GM06990 (cell line): ENCODE results near the gene MRPL22.

Source experiments
- DNase-seq: peaks from one replicate; pipeline ENCODE4 v3.0.0-alpha.2; 2011; ENCODE audit not compliant: insufficient read length; ENCODE audit errors: extremely low read depth
- H3K27me3 ChIP-seq: replicated peaks from 2 replicates; pipeline ENCODE4 v1.6.0; 2011; ENCODE audit warnings: low read length; ENCODE audit not compliant: control insufficient read depth, insufficient read depth
- H3K36me3 ChIP-seq: 2 replicates; pipeline ENCODE4 v1.5.1; 2011; ENCODE audit warnings: low read length; ENCODE audit not compliant: control insufficient read depth, insufficient read depth
- H3K4me3 ChIP-seq: replicated peaks from 2 replicates; pipeline ENCODE4 v1.5.1; 2011; ENCODE audit warnings: low read depth, mild to moderate bottlenecking, control low read depth, low read length
- TF ChIP-seq, protein P1 (sequence below): IDR thresholded peaks from 2 replicates; pipeline ENCODE4 v1.5.1; 2011; ENCODE audit warnings: low read length, control low read depth, mild to moderate bottlenecking, inconsistent platforms; ENCODE audit not compliant: insufficient read depth, poor library complexity, severe bottlenecking

Gene MRPL22

DNA sequence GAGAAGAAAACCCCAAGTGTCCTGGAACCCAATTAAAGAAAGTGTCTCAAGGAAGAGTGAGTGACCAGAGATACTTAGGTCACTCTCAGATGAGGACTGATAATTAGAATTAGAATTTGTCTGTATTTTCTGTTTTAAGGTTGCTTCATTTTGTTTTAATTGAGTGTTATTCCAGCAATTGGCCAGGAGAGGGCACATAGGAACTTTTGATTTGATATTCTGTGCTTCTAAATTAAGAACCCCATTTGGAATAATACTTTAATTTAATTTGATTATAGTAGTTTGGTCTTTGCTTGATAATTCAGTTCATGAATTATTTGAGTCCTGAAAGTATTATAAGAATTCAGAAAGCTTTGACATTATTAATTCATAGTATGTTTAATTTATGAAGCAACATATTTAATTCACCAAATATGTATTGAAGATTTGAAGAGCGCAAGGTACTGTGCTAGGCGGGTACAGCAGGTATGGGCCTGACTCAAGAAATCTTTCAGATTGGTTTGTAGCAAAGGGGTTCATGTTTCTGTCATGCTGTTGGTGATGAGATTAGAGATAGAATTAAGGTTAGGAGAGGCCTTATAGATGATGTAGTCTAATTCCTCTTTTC, 4.9 kb downstream of the MRPL22 start:
- Histone ChIP-seq H3K27me3 (no peaks in the 10 kb centered on the region), H3K36me3 (peaks cover 2% of the 10 kb centered on the region; the same call in 1 of the 2 replicates), H3K4me3 (no peak overlapping the region)
- TF ChIP-seq, protein P1, sequence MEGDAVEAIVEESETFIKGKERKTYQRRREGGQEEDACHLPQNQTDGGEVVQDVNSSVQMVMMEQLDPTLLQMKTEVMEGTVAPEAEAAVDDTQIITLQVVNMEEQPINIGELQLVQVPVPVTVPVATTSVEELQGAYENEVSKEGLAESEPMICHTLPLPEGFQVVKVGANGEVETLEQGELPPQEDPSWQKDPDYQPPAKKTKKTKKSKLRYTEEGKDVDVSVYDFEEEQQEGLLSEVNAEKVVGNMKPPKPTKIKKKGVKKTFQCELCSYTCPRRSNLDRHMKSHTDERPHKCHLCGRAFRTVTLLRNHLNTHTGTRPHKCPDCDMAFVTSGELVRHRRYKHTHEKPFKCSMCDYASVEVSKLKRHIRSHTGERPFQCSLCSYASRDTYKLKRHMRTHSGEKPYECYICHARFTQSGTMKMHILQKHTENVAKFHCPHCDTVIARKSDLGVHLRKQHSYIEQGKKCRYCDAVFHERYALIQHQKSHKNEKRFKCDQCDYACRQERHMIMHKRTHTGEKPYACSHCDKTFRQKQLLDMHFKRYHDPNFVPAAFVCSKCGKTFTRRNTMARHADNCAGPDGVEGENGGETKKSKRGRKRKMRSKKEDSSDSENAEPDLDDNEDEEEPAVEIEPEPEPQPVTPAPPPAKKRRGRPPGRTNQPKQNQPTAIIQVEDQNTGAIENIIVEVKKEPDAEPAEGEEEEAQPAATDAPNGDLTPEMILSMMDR: peak; percentile 47
- no peak for DNase-seq

DNA sequence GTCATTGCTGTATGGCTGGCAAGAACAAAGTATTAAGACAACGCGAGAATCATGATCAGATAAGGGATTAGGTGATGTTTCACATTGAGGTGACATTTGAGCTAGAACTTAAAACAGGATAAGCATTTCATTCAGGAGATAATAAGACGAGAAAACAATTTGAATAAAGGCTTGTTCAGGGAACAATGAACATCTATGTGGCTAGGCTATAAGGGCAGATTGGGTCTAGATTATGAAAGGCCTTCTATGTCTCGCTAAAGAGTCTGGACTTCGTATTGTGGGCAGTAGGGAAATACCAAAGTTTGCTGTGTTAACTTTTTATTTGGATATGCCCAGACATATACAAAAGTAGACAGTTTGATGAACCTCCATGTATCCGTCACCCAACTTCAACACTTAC, 6.9 kb downstream of the MRPL22 start:
- no peak for DNase-seq
- Histone ChIP-seq H3K36me3 (peaks cover 2% of the 10 kb centered on the region; the same call in 1 of the 2 replicates), H3K27me3 (no peaks in the 10 kb centered on the region), H3K4me3 (no peak overlapping the region)
- TF ChIP-seq, protein P1: no peak

DNA sequence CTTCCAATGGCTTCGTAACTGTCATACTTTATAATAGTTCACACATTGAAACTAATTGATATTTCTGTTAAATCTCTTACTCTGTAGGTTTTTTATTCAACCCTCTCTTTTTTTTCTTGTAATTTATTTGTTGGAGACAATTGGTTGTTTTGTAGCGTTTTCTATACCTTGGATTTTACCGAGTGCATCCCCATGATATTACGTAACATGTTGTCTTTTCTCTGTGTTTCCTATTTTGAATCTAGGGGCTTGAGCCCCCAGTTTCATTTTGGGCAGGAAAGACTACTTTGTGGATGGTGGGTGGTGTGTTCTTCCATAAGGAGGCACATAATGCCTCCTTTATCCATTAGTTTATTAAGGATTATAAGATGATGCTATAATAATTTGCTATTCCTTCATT, 7.4 kb downstream of the MRPL22 start:
- no peak overlapping the region for H3K4me3 ChIP-seq
- H3K27me3 ChIP-seq: no peaks in the 10 kb centered on the region
- no peak for DNase-seq
- TF ChIP-seq, protein P1: no peak
- H3K36me3 ChIP-seq: no peaks in the 10 kb centered on the region

GRCh38 chr5:154949781-154950180, 8.9 kb downstream of the MRPL22 start:
- Histone ChIP-seq H3K36me3 (no peaks in the 10 kb centered on the region), H3K27me3 (no peaks in the 10 kb centered on the region), H3K4me3 (no peak overlapping the region)
- TF ChIP-seq, protein P1: no peak
- DNase-seq: no peak

- no peak overlapping the region for H3K4me3 ChIP-seq
- TF ChIP-seq, protein P1: no peak
- H3K27me3 ChIP-seq: no peaks in the 10 kb centered on the region
- no peak for DNase-seq
- H3K36me3 ChIP-seq: peaks cover 8% of the 10 kb centered on the region
Measured at GRCh38 chr5:154956712-154957111, 15.8 kb downstream of the MRPL22 start.

DNA sequence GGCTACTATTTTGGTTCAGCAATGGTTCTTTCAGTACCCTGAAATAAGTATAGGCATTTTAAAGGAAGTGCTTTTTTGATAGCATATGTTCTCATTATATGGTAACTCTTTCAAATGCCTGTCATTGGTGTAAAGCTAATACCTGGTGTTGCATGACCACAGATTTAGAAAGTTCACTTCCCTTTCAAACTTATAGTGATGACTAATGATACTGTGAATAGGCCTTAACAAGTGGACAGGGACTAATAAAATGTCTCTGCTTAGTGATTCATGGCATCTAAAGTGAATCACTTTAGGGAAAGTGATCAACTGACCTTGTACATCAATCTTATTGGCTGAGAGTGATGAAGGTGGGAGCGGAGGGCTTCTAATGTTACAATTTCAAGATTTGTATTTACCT, 21.6 kb downstream of the MRPL22 start:
- H3K36me3 ChIP-seq: peaks cover 8% of the 10 kb centered on the region
- DNase-seq: peak; percentile 33
- H3K4me3 ChIP-seq: no peak overlapping the region
- TF ChIP-seq, protein P1: no peak
- H3K27me3 ChIP-seq: no peaks in the 10 kb centered on the region
